ENCODE data around the gene XYLT1.
"Not testable (repeated sequence)": the region's sequence is repeated elsewhere in the genome, so short reads cannot be mapped to it uniquely, and the experiment has no call there.

The XYLT1 gene

DNA sequence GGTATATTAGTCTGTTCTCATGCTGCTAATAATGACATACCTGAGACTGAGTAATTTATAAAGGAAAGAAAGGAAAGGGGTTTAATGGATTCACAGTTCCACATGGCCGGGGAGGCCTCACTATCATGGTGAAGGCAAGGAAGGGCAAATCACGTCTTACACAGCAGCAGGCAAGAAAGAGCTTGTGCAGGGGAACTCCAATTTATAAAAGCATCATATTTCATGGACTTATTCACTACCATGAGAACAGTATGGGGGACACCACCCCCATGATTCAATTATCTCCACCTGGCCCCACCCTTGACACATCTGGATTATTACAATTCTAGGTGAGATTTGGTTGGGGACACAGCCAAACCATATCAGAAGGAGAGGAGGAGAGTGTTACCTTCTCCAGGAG, 17.7 kb upstream of the XYLT1 start:
- no peak for FAIRE-seq

DNA sequence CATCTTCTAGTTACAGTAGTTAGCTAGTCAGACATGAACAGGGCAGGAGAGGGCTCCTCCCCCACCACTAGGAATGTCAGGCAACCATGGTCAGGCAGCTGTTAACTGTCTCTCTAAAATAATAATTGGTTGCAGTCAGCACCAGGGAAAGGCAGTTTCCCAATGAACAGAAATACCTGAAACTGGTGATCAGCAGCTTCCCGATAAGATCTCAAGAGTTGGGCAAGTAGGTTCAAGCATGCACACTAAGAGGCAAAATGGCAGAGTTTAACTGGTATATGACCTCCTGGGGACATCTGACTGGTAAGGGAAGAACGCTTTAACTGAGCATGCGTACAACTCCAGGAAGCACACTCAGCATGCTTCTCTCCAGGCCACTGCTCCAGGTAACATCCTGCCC, 12.6 kb upstream of the XYLT1 start:
- no peak for FAIRE-seq

DNA sequence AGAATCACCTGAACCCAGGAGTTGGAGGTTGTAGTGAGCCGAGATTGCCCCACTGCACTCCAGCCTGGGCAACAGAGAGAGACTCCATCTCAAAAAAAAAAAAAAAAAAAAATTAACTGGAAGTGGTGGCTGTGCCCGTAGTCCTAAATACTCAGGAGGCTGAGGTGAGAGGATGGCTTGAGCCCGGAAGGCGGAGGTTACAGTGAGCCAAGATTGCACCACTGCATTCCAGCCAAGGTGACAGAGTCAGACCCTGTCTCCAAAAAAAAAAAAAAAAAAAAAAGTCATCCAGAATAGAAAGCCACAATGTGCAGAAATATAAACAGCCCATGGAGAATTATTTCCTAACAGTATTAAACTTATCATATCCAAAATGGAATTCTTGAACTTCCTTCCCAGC, 11.6 kb upstream of the XYLT1 start:
- FAIRE-seq: not testable (repeated sequence)

DNA sequence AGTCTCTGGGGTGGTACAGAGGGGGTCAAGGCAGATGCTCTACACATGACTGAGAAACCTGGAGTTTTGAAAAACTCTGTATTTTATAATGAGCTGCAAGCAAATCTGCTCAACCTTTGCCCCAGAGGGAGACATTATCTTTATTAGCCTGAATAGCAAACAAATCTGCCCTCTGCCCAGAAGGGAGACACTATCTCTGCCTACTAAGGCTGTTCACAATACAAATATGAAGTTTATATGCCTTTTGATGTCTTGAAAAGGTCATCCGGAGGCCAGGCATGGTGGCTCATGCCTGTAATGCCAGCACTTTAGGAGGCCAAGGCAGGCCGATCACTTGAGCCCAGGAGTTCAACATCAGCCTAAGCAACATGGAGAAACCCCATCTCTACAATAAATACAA, 11.0 kb upstream of the XYLT1 start:
- no peak for FAIRE-seq

DNA sequence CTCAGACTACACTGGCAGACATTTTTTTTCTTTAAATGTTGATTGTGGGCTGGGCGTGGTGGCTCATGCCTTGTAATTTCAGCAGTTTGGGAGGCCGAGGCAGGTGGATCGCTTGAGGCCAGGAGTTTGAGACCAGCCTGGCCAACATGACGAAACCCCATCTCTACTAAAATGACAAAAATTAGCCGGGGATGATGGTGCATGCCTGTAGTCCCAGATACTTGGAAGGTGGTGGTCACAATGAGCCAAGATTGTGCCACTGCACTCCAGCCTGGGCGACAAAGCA, 6.4 kb upstream of the XYLT1 start:
- not testable (repeated sequence) for FAIRE-seq

DNA sequence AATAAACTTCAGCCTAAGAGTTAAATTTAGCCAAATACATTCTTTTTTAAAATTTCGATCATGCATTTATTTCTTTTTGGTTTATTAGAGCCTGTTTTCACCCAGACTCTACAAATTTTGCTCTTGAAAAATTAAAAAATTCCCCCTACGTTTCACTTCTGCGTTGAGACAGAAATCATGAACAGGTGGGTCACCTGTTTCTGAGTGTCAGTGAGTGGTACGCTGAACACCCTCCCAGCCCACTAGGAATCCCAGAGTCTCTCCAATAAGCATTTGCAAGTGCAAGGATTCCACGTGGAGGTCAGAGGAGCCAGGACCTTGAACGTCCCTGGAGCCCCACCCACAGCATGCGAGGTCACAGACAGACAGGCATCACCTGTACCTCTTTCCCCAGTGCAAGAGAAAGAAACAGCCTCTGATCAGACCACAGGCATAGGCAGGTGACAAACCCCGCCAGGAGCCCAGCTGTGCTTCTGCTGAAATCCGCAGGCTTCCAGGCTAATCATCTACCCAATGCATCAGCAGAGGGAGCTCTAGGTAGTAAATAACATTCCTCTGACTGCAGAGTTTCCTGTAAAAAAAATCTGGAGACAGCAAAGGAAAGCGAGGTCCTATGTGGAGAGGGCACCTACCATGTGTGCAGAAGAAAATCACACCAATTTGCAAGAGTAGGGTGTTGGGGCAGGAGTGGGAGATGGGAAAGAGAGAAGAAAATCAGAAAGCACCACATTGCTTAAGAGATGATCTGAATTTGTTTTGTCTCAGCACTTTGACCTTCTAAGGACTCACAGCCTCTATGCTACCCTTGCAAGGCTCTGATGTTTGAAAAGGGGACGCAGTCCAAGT, 5.9 kb upstream of the XYLT1 start:
- FAIRE-seq: no peak

DNA sequence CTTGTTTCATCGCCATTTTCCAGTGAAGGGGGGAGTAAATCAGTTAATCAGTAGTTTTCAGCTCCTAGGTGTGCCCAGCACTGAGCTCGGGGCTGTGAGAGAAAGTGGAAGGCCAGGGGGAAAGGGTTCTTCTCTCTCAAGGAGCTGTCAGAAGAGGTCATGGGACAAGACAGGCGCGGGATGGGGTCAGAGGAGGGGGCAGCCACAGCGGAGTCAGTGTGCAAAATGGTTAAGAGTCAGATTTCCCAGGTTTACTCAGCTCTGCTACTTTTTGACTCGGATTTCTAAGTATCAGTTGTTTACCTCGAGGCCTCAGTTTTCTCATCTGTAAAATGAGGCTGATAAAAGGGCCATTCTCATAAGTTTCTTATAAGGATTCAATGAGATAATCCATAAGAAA, 4.3 kb upstream of the XYLT1 start:
- no peak for FAIRE-seq

DNA sequence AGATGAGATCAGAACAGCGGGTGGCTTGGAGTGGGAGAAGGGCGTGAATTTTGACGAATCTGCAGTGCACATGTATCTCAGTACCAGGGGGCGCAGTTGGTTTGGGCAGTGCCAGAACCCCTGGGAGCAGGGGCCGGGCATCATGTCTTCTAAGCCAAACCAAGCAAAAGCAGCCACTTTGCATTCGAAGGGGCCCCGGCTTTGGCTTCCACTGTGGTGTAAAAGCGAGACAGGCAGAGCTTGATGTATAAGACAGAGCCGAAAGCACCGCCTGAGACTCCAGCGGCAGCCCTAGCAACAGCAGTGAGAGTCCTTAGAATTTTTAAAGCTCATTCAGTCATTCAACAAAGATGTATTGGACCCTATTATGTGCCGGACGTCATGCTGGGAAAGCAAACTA, 3.8 kb upstream of the XYLT1 start:
- FAIRE-seq: no peak

DNA sequence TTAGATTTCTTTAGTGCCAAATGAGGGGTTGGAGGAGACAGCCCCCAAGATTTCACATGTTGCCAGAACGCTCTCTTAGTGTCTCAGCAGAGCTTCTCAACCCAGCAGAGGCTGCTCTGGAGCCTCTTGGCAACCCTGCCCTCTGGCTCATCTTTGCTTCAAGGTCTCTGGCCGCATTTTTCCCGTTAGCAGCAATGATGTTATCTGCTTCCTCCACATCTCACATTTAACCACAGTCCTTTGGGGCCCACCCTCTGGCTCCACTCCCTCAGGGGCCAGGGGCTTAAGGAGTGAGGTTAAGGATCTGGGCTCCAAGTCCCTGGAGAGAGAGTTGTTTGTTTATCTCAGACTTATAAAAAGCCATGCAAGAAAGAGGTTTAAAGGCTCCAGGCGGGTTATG, 3.3 kb upstream of the XYLT1 start:
- no peak for FAIRE-seq

DNA sequence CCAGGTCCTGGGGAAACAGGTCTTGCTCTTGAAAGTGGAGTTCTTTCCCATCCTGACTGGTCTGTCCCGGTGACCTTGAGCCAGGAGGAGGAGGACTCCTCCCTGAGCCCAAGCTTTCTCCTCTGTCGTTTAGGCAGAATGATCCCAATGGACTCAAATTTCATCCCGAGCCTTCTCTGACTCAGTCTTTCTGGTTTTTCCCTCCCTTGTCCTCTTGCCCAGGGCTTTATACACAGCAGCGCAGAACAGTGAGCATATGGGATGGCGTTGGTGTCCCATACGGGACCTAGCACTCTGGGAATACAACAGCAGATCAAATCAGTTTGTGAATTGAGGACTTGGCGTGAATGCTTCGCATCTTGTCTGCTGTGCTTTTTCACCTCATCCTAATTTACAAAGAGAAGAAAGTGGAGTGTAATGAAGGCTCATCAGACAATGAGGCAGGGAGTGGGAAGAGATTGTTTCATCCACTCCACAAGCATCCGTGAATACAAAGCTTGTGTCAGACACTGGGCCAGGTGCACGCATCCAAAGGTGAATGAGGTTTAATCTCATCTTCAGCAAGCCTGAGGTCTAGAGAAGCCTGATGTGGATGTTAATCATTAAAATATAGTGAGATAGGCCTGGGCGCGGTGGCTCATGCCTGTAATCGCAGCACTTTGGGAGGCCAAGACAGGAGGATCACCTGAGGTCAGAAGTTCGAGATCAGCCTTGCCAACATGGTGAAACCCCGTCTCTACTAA, 1.1 kb upstream of the XYLT1 start:
- FAIRE-seq: no peak

DNA sequence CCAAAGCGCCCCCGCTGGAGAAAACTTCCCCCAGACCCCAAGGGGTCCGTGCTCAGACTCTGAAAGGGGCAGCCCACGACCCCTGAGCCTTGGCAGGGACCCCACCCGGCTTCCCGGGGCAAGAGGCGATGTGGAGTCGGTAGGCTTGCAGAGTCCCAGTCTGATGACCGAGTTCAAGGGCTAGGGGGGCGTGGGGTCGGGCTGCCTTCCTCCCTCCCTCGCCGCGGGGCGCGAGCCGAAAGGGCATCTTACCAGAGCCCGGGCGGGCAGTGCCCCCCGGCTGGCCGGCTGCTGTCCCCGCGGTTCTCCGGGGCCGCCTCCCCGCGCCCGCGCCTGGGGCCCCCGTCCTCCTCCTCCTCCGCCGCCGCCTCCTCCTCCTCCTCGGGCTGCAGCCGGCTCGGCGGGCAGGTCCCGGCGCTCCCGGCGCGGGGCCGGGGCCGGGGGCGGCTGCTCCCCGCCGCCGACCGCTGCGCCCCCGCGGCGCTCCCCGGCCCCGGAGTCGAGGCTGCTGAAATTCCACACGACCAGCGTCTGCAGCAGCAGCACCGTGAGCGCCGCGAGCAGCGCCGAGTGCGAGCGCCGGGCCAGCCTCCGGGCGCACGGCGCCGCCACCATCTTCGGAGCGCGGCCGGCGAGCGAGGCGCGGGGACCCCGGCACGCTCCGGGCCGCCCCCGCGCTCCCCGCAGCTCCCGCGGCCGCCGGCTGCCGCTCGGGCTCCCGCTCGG, 415 bp downstream of the XYLT1 start:
- FAIRE-seq: no peak

DNA sequence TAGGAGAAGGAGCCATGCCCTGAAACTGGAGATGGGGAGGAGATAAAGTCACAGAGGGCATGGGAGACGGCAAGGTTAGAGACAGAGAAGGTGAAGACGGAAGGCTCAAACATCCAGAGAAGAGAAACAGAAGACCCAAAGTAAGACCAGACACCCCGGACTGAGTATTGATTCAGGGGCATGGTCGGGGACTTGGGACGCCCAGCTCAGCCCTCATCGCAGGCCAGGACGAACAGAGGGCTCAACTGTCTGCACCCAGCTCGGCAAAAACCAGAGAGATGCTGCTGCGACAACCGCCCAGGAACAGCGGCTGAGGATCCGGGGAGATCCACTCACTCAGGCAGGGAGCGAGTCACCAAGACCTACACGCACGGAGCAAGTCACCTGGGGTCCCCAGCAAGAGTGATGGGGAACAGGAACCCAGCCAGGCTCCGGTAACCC, 999 bp downstream of the XYLT1 start:
- no peak for FAIRE-seq

DNA sequence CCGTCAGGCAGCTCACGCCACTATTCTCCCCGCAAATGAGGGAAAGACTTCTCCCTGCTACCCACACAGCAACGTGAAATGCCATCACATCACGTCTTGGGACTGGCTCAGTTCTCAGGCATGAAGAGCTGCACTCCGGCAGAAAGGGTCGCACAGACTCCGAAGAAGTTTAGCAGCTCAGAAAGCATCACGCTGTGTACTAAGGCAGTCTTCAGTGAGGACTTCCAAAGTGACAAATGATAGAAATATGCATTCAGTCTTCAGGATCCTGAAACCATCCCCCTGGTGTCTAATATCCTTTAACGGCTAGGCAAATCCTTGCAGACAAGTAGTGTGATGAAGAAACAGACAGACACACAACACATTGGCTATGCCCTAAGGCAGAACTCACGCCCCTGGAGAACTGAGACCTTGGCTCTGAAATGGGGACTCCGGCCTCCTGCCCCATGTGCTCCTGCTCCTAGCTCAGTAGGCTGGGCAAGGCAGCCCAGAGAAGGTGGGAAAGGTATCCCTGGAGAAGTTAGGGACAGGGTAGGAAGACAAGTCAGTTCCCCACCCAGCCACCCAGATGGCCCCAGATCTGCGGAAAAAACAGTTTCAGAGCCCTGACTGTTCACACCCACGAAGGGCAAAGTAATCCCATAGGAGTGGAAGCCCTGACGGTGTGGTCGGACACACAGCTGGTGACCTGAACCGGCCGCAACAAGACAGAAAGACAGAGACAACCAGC, 1.6 kb downstream of the XYLT1 start:
- FAIRE-seq: no peak

DNA sequence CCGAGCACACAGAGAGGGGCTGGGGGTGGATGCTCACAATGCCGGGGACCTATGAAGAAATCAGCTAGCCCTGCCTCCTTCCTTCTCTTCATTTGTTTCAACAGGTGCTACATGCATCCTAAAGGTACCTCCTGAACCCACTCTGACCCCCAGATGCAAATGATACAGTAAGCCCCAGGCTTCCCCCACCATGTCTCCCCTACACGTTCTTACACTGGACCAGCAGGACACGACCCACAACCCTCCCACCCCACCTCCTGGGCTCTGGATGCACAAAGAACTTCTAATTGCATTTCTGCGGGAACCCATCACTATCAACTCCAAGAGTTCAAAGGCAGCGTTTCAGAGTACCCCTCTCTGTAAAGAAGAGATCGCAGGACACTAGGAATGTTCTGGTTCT, 2.1 kb downstream of the XYLT1 start:
- no peak for FAIRE-seq

DNA sequence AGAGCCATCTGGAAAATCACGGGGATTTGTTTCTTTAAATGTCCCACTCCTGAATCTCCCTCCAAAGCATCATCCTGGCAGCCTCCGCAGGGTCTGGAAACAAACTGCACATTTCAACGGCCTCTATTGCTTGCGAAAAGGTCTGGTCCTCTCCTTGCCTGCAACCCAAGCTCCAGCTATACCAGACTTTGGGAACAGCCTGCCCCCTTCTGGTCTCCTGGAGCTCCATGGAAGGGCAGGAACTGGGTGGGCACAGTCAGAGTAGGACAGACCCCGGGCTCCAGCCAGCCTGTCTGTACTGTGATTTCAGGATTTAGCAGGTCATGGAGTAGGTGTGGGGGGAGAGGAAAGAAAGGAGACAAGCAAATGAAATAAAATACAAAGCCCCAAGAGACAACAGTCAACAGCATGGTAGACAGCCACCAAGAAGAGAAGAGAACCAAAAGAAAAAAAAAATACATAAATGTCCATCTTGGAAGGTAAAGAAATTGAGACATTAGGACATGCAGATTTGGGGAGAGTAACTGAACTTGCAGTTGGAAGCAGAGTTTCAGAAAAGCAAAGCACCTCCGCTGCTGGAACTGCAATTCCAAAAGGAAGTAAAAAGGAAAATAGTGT, 2.7 kb downstream of the XYLT1 start:
- FAIRE-seq: no peak

DNA sequence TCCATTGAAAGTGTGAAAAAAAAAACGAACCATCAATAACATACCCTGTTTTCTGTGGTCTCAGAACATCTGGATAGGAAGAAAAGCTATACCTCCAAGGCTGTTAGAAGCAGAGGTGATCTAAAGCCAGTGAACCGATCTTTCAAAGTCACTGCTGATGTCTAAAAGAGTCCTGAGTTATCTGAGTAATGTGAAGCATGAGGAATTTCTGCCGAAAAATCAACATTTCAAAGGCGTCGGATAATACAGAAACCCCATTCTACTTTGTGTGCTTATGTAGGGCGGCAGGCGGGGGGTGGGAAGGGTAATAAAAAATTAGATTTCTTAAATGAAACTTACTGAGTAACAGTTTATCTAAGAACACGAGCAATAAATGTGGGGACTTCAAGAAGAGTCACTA, 3.9 kb downstream of the XYLT1 start:
- FAIRE-seq: no peak

DNA sequence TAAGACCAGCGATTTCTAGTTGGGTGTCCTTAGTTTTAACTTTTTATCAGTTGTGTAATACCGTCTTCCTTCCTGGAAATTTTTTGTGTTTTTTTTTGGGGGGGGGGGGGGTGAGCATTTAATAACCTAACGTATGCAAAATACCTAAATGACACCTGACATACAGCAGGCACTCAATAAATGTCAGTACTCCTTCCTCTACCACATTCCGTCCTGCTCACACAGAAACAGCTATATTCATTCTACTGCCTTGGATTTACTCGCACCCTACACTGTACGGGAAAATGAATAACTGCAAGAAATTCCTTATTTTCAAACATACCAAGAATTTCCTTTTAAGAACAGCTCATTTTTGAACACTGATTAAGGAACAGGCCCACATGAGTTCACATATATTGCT, 5.3 kb downstream of the XYLT1 start:
- FAIRE-seq: no peak

DNA sequence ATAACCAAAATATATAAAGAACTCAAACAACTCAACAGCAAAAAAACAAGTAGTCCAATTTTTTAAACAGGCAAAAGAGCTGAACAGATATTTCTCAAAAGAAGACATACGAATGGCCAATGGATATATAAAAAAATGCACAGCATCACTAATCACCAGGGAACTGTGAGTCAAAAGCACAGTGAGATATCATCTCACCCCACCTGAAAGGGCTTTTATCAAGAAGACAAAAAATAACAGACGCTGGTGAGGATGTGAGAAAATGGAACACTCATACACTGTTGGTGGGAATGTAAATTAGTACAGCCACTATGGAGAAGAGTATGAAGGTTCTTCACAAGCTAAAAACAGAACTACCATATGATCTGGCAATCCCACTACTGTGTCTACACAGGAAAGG, 7.4 kb downstream of the XYLT1 start:
- FAIRE-seq: no peak

DNA sequence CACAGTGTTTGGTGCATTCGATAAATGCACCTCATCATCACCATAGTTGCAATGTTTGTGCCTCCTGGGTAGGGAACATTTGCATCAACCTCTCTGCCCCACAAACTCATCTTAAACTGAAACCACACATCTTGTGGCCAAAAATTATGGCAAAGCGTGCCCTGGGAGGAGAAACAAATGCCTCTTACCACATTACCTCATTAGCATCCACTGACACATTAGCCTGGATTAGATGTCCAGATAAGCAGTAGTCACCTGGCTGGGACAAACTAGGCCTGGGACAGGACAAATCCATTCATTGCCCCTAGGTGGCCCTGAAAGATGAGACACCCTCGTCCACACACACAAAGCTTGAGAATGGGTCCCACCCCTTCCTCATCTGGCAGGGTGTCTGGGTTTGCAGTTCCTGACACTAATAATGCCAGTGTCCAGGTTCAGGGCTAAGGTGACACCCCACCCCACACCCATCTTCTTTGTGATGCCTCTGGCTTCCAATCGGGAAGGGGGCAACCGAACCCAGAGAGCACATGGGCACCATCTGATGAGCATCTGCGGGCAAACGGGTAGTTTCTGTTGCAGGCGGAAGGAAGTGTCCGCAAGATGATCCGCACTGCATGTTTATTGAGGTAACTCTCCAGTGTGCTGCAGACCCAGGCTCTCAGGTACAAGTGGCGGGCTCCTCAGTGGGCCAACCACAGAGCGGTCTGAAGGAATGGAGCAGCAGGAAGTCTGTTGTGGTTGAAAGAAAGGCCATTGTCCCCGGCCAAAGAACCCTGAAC, 8.6 kb downstream of the XYLT1 start:
- FAIRE-seq: no peak

DNA sequence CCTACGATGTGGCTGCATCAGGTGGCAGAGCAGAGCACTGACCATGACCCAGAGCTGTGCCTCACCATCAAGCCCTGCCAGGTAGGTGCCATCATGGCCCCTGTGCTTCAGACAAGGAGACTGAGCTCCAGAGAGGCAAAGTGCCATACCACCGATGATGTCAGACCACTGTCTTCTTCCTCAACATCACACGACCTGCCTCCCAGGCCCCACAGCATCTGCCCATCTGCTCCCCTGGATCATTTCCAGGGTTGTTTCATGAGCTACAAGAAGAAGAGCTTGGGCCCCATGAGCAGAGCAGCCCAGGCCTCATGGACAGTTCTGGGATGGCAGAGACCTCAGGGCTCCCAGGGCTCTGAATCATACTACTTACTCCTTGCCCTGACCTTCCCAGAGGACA, 9.9 kb downstream of the XYLT1 start:
- FAIRE-seq: no peak

DNA sequence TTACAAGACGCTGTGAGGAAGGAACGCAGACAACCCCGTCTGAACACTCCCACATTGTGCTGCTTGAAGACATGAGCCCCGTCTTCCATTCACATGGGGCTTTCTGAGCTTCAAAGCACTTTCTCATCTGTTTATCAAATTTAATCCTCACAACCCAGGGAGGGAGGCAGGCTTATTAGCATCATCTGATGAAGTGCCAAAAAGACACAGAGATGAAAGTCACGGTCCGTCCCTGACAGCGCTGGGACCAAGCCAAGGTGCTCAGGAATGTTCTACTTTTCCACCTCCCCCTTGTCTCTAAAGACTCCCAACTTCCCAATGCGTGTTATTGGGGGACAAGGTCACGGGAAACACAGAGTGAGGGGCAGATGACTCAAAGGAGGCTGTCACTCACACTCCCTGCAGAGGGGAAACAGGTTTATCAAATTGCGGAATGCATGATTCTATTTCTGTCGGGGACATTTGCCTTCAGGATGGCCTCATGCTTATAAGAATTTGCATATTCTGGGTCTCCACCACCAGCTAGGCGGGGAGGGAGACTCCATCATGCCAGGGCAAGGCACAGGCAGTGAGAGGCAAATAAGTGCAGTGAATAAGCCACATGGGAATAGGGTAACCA, 10.7 kb downstream of the XYLT1 start:
- no peak for FAIRE-seq

DNA sequence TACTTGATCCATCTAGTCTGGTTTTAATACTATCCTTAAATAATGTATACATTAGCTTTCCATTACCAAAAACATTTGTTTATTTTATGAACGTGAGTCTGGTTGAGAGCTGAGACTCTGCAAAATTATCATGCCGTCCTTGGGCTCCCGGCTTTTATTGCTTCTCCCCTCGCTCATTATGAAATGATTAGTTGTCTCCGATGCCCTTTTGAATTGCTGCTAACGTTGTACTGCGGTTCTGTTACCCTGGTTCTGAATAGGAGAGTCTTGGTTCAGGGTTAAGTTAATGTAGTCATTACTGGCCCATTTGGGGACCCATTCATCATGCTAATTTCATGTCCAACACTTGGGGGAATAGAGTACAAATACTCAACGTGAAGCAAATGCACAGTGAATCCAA, 12.8 kb downstream of the XYLT1 start:
- FAIRE-seq: no peak
